Glutamatergic neuron (in vitro differentiated cells): Measurements from ENCODE around the gene GUK1. TPM values are rescaled to one million over a fixed set of nuclear protein-coding genes. Genes with fewer than 3 reads are reported as not detected.

Experiments used
- DNase-seq: peaks from one replicate; pipeline ENCODE4 v3.0.0; 2022
- H3K27ac Mint-ChIP-seq: one replicate; pipeline ENCODE4 v1.8.0; 2020; ENCODE audit warnings: mild to moderate bottlenecking, mixed read lengths, inconsistent platforms; ENCODE audit not compliant: unreplicated experiment
- H3K27me3 Mint-ChIP-seq: one replicate; pipeline ENCODE4 v1.8.0; 2020; ENCODE audit warnings: mild to moderate bottlenecking, moderate library complexity, mixed read lengths, inconsistent platforms; ENCODE audit not compliant: unreplicated experiment
- H3K36me3 Mint-ChIP-seq: one replicate; pipeline ENCODE4 v1.8.0; 2020; ENCODE audit warnings: mild to moderate bottlenecking, mixed read lengths, inconsistent platforms; ENCODE audit not compliant: unreplicated experiment
- H3K4me1 Mint-ChIP-seq: one replicate; pipeline ENCODE4 v1.8.0; 2020; ENCODE audit warnings: mild to moderate bottlenecking, low read depth, mixed read lengths, inconsistent platforms; ENCODE audit not compliant: unreplicated experiment
- H3K4me3 Mint-ChIP-seq: one replicate; pipeline ENCODE4 v1.8.0; 2020; ENCODE audit warnings: mild to moderate bottlenecking, mixed read lengths, inconsistent platforms; ENCODE audit not compliant: unreplicated experiment
- H3K9me3 Mint-ChIP-seq: one replicate; pipeline ENCODE4 v1.8.0; 2020; ENCODE audit warnings: mild to moderate bottlenecking, moderate library complexity, mixed read lengths, inconsistent platforms; ENCODE audit not compliant: unreplicated experiment
- CTCF ChIP-seq: fragments of 200-600 bp; sonication (generic); IDR thresholded peaks from one replicate; pipeline ENCODE4 v1.5.0; 2021; ENCODE audit not compliant: partially characterized antibody, unreplicated experiment
- total RNA-seq: library from RNA; stranded (reverse); fragmentation: NEBNext Ultra II Directional; extraction: Animal tissue kit (Norgen Biotek cat#: 25700); gene quantifications from one replicate; pipeline ENCODE4 v1.2.1, GENCODE V29; 2021; ENCODE audit not compliant: unreplicated experiment

The GUK1 gene
- total RNA-seq, 1 donor from 2014 or later, result 128 TPM

GRCh38 chr1:228107636-228108035 is 32.4 kb upstream of the GUK1 start:
- H3K4me1 Mint-ChIP-seq, result peaks cover 3% of the 10 kb centered on the region
- H3K4me3 Mint-ChIP-seq, result peak overlapping the region; percentile 92
- DNase-seq, result no peak

GRCh38 chr1:228108055-228108690 is 31.9 kb upstream of the GUK1 start:
- peaks cover 12% of the 10 kb centered on the region for H3K9me3 Mint-ChIP-seq
- H3K27ac Mint-ChIP-seq, result peak overlapping the region; percentile 12
- no peaks in the 10 kb centered on the region for H3K36me3 Mint-ChIP-seq
- no peak for DNase-seq
- peak overlapping the region; percentile 92 for H3K4me3 Mint-ChIP-seq
- TF ChIP-seq CTCF, result no peak
- H3K27me3 Mint-ChIP-seq, result peaks cover 11% of the 10 kb centered on the region
- peaks cover 3% of the 10 kb centered on the region for H3K4me1 Mint-ChIP-seq

More at GRCh38 chr1:228107636-228108035, 32.4 kb upstream of the GUK1 start:
- H3K9me3 Mint-ChIP-seq, result peaks cover 12% of the 10 kb centered on the region
- H3K36me3 Mint-ChIP-seq, result no peaks in the 10 kb centered on the region
- H3K27me3 Mint-ChIP-seq, result peaks cover 12% of the 10 kb centered on the region
- no peak for TF ChIP-seq CTCF
- no peak overlapping the region for H3K27ac Mint-ChIP-seq

GRCh38 chr1:228108742-228109072 is 31.4 kb upstream of the GUK1 start:
- H3K36me3 Mint-ChIP-seq, result no peaks in the 10 kb centered on the region
- no peak for TF ChIP-seq CTCF
- peak overlapping the region; percentile 92 for H3K4me3 Mint-ChIP-seq
- H3K27ac Mint-ChIP-seq, result no peak overlapping the region
- peaks cover 11% of the 10 kb centered on the region for H3K9me3 Mint-ChIP-seq
- peaks cover 3% of the 10 kb centered on the region for H3K4me1 Mint-ChIP-seq
- no peak for DNase-seq
- peaks cover 9% of the 10 kb centered on the region for H3K27me3 Mint-ChIP-seq

GRCh38 chr1:228109073-228109961 is 30.8 kb upstream of the GUK1 start, which contains the start of gene MRPL55:
Gene MRPL55, minus strand, starts transcription at chr1:228109299. Its CDS starts 1,039 bp downstream, at chr1:228108260.
- TF ChIP-seq CTCF, result no peak
- Mint-ChIP-seq H3K4me1 (peaks cover 3% of the 10 kb centered on the region), H3K9me3 (peaks cover 8% of the 10 kb centered on the region), H3K27me3 (peaks cover 7% of the 10 kb centered on the region), H3K4me3 (peak within 1 kb of the TSS; percentile 92), H3K36me3 (no peaks in the 10 kb centered on the region), H3K27ac (peak within 1 kb of the TSS; percentile 75)
- DNase-seq, result peak; percentile 99
